Activated T-cell treated with anti-CD3 and anti-CD28 coated beads, Interleukin-2, amount 50 U/mL, for 48 hours (primary cell): ENCODE results near the gene CLIP2.

Source experiments
- DNase-seq, 2 experiments: peaks; one replicate each; pipeline ENCODE4 v3.0.0-alpha.2; 2020

Gene CLIP2

DNA sequence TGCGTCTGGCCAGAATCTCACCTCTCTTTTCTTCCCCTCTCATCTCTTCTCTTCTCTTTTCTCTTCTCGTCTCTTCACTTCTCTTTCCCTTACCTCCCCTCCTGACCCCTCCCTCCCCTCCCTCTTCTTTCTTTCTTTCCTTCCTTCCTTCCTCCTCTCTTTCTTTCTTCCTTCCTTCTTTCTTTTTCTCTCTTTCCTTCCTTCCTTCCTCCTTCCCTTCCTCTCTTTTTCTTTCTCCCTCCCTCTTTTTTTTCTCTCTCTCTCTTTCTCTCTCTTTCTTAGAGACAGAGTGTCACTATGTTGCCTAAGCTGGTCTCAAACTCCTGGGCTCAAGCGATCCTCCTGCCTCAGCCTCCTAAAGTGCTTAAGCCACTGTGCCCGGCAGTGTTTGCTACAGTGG lies 159.9 kb downstream of the CLIP2 start:
- DNase-seq, result no peak

DNA sequence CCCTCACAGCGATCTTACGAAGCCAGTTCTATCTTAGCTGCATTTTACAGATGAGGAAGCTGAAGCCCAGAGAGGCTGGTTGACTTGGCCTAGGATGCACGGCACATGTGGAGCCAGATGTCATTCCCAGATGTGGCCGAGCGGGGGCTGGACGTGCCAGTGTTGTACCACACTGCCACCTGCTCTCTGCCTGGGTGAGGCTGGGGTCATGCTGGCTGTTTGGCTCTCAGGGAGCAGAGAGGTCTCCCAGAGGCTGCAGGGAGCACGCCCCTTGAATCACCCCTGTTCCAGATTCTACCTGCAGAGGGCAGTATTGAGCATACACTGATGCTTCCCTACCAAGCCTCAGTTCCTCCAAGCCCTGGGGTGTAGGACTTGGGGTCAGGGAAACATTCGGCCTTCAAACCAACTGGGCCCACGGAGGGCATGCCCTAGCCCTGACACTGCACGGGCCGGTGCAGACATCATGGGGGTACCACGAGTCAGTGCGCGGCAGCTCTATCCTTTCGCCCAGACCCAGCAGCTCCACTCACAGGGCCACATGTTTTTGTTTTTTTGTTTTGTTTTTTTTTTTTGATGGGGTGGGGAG lies 160.7 kb downstream of the CLIP2 start:
- peak; percentile 81 to 83 for DNase-seq

GRCh38 chr7:74452748-74453321 lies 163.6 kb downstream of the CLIP2 start:
- peak; percentile 55 to 63 for DNase-seq

DNA sequence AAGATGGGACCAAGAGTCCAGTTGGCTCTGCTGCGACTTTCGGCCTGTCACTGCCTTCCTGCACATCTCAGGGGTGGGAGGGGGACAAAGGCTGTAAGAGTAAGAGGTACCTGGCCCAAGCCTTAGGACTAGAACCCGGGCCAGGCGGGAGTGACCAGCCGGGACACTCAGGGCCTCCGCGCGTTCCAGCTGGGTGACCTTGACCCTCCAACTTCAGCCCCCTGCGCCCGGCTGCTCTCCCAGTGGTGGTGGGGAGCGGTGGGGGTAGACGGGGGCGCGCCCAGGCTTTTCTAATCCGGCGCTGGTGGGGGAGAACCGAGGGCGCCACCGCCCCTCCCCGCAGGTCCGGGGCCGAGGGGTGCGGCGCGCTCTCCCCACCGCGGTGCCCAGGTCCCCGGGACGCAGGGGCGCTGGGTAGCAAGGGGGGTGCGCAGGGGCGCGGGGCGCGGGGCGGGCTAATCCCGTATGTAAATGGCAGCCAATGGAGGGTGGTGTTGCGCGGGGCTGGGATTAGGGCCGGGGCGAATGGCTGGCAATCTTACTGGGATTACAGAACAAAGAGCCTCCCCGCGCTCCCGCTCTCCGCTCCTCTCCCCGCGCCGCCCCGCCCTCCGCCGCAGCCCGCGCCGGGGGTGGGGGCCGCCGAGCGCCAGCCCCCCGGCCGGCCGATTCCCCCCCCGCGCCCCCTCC lies 164.3 kb downstream of the CLIP2 start, which contains the start of gene GTF2IRD1:
TSS of gene GTF2IRD1 (plus strand) at position 585 of the 690 bp plus-strand sequence. CDS start 54,175 bp downstream, outside the sequence.
- DNase-seq, result peak; percentile 58 to 70

DNA sequence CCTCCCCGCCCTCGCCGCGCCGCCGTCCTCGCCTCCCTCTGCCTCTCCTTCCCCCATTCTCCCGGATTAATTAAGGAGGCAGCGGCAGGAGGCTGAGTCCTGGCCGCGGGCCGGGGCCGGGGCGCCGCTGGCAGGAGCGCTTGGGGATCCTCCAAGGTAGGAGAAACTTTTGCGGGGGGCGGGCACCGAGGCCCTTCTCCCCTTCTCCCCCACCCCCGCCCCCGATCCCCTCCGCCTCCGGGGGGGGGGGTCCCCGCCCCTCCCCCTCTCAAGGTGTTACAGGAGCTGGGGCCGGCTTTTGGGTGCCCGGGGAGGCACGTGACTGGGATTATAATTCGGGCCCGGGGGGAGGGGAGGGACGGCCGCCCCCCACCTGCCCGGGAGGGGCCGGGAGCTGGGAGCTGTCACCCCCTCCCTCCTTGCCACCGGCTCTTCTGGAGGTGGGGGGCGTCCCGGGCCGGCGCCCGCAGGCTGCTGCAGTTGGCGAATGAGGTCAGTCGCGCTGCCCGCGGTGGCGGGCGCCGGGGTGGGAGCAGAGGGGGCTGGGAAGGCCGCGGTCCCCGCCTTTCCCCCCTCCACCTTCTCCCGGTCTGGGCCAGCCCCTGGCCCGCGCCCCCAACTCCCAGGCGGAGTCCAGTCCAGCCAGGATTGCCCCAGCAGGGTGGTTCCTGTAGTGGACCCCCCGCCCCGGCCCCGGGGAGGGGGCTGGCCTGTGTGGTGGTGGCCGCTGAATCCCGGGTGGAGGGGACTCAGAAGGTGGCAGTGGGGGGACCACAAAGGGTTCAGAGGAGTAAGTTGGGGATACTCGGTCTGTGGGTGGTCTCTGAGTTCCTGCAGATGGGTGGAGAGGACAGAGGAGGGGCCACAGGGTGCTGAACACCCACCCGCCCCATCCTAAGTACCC lies 165.1 kb downstream of the CLIP2 start:
- DNase-seq, result peak in 1 of 2 experiments; percentile 41

GRCh38 chr7:74454925-74455288 lies 165.7 kb downstream of the CLIP2 start:
- no peak for DNase-seq

DNA sequence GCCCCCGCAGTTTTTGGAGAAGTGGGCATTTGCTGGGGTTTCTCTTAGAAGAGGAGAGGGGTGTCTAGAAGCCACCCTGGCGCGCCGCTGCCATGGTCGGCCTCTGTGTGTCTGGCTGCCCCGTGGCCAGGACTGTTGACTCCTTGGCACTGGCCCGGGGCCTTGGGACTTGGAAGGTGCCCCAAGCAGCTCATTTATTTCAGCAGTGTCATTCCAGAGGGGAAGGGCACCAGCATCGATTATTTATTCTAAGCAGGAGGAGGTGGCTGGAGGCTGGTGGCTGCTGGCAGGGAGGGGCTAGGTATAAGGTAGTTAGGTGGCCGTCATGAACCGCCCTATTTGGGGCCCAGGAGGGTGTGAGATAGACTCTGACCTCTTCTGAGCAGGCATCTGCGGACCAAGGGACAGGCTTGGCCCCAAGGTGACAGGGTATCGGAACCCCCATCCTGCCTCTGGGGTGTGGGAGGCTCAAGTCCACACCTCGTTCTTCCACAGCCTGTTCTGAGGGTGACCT lies 166.1 kb downstream of the CLIP2 start:
- DNase-seq, result no peak
